ENCODE results near the gene TIMM22.

TIMM22 gene

GRCh38 chr17:1019451-1019850 is 22.5 kb downstream of the TIMM22 start:
- no peak for DNase-seq (ENCODE audit: low read depth, low spot score)

GRCh38 chr17:1021147-1021546 is 24.2 kb downstream of the TIMM22 start:
- DNase-seq (ENCODE audit: low read depth, low spot score): no peak

DNA sequence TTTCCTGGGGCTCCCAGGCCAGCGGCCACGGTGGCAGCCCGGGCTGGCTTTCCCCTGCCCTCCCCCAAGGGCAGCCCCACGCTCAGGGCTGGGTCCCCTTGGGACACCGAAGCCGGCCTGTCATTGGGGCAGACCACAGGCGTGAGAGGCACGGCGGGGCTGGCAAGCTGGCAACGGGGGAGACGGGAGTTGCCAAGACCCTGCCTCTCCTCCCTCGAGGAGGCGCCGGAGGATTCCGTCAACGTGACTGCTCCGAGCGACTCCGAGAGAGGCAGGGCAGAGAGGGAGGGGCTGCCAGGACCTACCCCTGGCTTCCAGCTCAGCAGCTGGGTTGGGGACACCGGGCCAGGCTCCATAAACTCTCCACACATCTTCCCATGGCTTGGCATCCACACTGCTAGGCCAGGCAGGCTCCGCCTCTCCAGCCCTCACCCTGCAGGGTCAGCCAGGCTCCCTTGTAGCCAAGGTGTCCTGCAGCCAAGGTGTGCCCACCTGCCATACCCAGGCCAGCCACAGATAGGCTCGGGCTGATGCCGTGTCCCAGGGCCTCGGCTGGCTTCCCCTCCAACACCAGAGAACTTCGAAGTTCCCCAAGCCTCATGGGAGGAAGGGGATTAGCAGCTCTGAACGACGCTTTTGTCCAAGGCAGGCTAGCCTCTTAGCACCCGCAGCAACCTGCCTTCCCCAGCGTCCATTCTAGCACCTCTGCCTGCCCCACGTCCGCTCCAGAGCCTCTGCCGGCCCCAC is 25.5 kb downstream of the TIMM22 start:
- no peak for DNase-seq (ENCODE audit: low read depth, low spot score)

DNA sequence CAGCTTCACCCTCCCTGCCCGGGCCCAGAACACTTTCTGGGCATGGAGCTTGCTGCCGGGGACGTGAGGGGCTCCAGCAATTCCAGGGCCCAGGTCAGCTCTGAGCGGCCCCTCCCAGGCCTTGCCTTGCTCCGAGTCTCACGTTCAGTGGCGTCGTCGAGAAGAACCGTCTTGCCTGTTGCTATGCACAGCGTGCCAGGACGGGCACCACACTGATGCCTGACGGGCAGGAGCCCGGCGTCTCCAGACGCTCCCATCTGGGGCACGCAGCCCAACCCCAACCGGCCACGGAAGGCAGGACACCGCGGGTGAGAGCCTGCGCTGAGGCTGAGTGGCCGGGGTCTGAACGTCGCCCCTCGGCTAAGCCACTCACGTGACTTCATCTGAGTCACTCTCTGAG is 27.1 kb downstream of the TIMM22 start:
- no peak for DNase-seq (ENCODE audit: low read depth, low spot score)

- no peak for DNase-seq (ENCODE audit: low read depth, low spot score)
Observed at GRCh38 chr17:1025733-1026598, 29.0 kb downstream of the TIMM22 start.

- DNase-seq (ENCODE audit: low read depth, low spot score): no peak
Observed at GRCh38 chr17:1026599-1026975, 29.7 kb downstream of the TIMM22 start.

GRCh38 chr17:1027044-1027443 is 30.1 kb downstream of the TIMM22 start:
- no peak for DNase-seq (ENCODE audit: low read depth, low spot score)

GRCh38 chr17:1029196-1029921 is 32.4 kb downstream of the TIMM22 start:
- peak; percentile 51 for DNase-seq (ENCODE audit: low read depth, low spot score)

- no peak for DNase-seq (ENCODE audit: low read depth, low spot score)
Observed at GRCh38 chr17:1029922-1030644, 33.2 kb downstream of the TIMM22 start.

DNA sequence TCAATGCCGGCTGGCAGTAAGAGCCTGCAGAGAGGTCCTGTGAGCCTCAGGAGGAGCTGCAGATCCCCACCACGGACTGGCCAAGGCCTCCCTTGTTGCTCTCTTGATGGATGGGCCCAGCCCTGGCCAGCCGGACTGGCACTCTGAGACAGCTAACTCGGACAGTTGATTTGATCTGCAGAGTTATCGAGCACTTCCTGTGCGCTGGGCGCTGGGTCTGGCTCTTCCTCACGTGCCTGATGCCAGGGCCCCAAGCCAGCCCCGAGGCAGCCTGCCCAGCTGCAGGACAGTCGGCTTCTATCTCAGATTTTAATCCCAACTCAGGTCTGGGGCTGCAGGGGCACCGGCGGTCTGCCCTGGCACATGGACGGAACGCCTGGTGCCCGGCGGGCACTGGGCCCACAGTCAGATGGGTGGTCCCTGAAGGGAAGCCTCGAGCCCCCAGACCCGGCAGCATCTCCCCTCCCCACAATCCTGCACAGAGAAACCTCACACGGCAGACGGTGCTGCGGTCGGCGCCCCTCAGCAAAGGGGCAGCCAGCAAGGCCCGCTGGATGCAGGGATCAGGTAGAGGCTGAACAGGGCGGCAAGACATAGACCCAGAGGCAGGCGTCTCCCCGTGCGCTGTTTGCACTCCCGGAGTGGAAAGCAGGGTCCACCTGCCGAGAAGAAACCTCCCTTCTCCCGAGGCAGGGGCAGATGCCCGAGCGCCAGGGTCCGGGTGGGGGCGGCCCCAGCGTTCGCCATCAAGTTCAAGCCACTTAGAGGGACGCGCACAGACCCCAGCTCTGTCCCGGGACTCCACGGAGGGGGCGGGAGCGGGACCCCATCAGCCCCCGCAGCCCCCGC is 34.0 kb downstream of the TIMM22 start:
- DNase-seq (ENCODE audit: low read depth, low spot score): no peak

GRCh38 chr17:1031711-1032110 is 34.8 kb downstream of the TIMM22 start:
- DNase-seq (ENCODE audit: low read depth, low spot score): no peak

GRCh38 chr17:1032391-1032790 is 35.5 kb downstream of the TIMM22 start:
- no peak for DNase-seq (ENCODE audit: low read depth, low spot score)

- DNase-seq (ENCODE audit: low read depth, low spot score): no peak
Observed at GRCh38 chr17:1033503-1033902, 36.6 kb downstream of the TIMM22 start.

GRCh38 chr17:1034652-1035210 is 37.8 kb downstream of the TIMM22 start:
- DNase-seq (ENCODE audit: low read depth, low spot score): no peak

DNA sequence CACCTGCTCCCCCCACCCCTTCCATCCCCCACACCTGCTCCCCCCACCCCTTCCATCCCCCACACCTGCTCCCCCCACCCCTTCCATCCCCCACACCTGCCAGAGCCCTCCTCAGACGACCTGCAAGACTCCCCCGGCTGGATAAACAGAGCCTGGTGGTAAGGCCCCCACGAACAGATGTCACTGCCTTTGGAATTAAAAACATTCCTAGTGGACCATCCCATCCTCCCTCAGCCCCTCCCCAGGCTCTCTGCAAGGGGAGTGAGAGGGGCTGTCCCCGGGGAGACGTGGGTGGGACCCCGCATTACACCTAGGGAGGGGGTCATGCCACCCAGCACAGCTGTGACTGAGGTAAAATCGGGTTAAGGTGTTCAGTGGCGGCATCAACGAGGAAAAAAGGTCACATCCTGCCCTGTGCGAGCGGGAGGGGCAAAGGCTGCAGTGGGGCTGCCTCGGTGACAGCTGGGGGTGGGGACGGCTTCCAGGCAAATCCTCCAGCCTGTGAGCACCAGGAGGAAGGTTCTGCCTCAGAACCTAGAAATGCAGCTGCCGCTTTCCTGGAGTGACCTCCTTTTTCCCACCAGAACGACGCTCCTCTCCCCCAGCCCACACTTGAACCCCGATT is 38.7 kb downstream of the TIMM22 start:
- DNase-seq (ENCODE audit: low read depth, low spot score): no peak

- no peak for DNase-seq (ENCODE audit: low read depth, low spot score)
Observed at GRCh38 chr17:1036171-1036844, 39.4 kb downstream of the TIMM22 start.

DNA sequence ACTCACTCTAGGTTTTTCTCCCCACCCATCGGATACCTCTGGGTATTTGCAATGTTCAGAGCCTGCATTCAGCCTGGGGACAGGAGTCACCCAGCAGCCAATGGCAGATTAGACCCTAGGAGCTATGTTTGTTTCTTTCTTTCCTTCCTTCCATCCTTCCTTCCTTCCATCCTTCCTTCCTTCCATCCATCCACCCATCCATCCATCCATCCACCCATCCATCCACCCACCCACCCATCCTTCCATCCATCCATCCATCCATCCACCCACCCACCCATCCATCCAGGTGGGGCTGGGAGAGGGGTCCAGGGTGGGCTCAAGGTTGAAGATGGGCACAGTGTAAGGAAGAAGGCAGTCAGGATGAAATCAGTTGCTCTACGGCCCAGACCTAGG is 39.9 kb downstream of the TIMM22 start:
- DNase-seq (ENCODE audit: low read depth, low spot score): no peak

DNA sequence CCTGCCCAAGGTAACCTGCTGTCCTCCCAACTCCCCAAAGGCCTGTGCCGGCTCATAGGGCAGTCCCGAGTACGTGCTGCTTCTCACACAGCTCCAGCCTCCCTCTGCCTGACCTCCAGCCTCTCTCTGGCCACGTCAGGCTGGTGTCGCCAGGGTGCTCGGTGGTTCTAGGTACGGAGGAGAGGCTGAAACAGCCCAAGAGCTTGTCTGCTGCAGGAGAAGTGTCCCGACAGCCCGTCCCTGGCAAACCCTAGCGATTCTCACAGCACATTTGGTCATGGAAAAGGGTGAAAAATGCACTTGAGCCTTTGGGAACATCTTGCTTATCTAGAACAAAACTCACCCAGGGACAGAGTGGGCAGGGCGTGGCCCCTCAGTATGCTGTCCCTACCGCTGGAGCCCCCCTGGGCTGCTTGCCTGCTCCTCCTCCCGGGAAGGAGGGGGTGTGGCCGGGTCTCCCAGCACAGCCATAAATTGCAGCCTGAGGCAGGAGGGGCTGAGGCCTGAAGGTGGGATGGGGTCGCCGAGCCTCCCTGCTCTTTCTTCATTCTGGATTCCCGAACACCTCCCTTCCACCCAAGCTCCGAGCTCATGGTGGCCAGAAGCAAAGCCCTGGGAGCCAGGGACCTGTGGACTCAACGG is 40.4 kb downstream of the TIMM22 start:
- no peak for DNase-seq (ENCODE audit: low read depth, low spot score)
